ENCODE results near the gene LAGE3. TPM values are rescaled to one million over a fixed set of nuclear protein-coding genes. Genes with fewer than 3 reads are reported as not detected.
A peak's percentile ranks its signal among the peaks of the same experiment; 100 is the strongest.

Gene LAGE3
- total and polyA plus RNA-seq, 7 donors, result 10.7 to 64.8 (median 24.1) TPM

GRCh38 chrX:154436374-154436982, 42.6 kb downstream of the LAGE3 start:
- no peaks in the 10 kb centered on the region for H3K27me3 ChIP-seq (ENCODE audit: insufficient read depth in 3 of 3, low read length in 2 of 3)
- DNase-seq (no peak), ATAC-seq (peak; percentile 32 to 70 (median 46))
- H3K4me3 ChIP-seq, result peak overlapping the region; percentile 79
- H3K4me1 ChIP-seq, result no peaks in the 10 kb centered on the region
- peak overlapping the region; percentile 84 for H3K27ac ChIP-seq
- H3K36me3 ChIP-seq (ENCODE audit: insufficient read depth in 1 of 2, low read depth in 1 of 2), result peaks cover 2 to 26% of the 10 kb centered on the region in 2 donors
- intact Hi-C loops (cut with DNase I), result no loop called here
- H3K9me3 ChIP-seq, result no peaks in the 10 kb centered on the region
- WGBS, 3 donors, result 1 to 32% (median 25%) methylated on average over 9 to 40 of the region's 78 CpGs
- TF ChIP-seq CTCF (IDR thresholded peaks at IDR 0.05), result no peak

- H3K4me3 ChIP-seq, result no peak overlapping the region
- H3K27ac ChIP-seq, result no peak overlapping the region
- intact Hi-C loops (cut with DNase I), result no loop called here
- DNase-seq (no peak), ATAC-seq (no peak)
- no peaks in the 10 kb centered on the region for H3K4me1 ChIP-seq
- H3K27me3 ChIP-seq (ENCODE audit: insufficient read depth in 3 of 3, low read length in 2 of 3), result no peaks in the 10 kb centered on the region
- no peak for TF ChIP-seq CTCF (IDR thresholded peaks at IDR 0.05)
- H3K9me3 ChIP-seq, result no peaks in the 10 kb centered on the region
- H3K36me3 ChIP-seq (ENCODE audit: insufficient read depth in 1 of 2, low read depth in 1 of 2), result peaks cover 0 to 14% of the 10 kb centered on the region in 2 donors
- 91 to 93% (median 93%) methylated on average over 18 to 19 of the region's 19 CpGs for WGBS, 3 donors
Observed at GRCh38 chrX:154435171-154435733, 43.8 kb downstream of the LAGE3 start.

GRCh38 chrX:154434394-154435168, 44.5 kb downstream of the LAGE3 start:
- intact Hi-C loops (cut with DNase I), result no loop called here
- Histone ChIP-seq H3K4me1 (no peaks in the 10 kb centered on the region), H3K36me3 (ENCODE audit: insufficient read depth in 1 of 2, low read depth in 1 of 2) (peaks cover 0 to 13% of the 10 kb centered on the region in 2 donors), H3K4me3 (no peak overlapping the region), H3K27ac (no peak overlapping the region), H3K9me3 (no peaks in the 10 kb centered on the region), H3K27me3 (ENCODE audit: insufficient read depth in 3 of 3, low read length in 2 of 3) (no peaks in the 10 kb centered on the region)
- TF ChIP-seq CTCF (IDR thresholded peaks at IDR 0.05), result no peak
- DNase-seq, result no peak
- WGBS, 3 donors, result 75 to 98% (median 94%) methylated on average over 4 to 7 of the region's 7 CpGs
- no peak for ATAC-seq

GRCh38 chrX:154433605-154434004, 45.5 kb downstream of the LAGE3 start:
- TF ChIP-seq CTCF (IDR thresholded peaks at IDR 0.05), result no peak
- no peaks in the 10 kb centered on the region for H3K27me3 ChIP-seq (ENCODE audit: insufficient read depth in 3 of 3, low read length in 2 of 3)
- H3K27ac ChIP-seq, result no peak overlapping the region
- ATAC-seq (no peak), DNase-seq (no peak)
- no peaks in the 10 kb centered on the region for H3K9me3 ChIP-seq
- H3K4me3 ChIP-seq, result no peak overlapping the region
- WGBS, 3 donors, result 78 to 91% (median 89%) methylated on average over 7 of the region's 7 CpGs
- no peaks in the 10 kb centered on the region for H3K4me1 ChIP-seq
- peaks cover 0 to 13% of the 10 kb centered on the region in 2 donors for H3K36me3 ChIP-seq (ENCODE audit: insufficient read depth in 1 of 2, low read depth in 1 of 2)
- intact Hi-C loops (cut with DNase I), result no loop called here

All from psoas muscle (tissue), 8 donors.